Retina (tissue), 1 donor: Measurements from ENCODE around the gene PACSIN3.
"Not testable (repeated sequence)": the region's sequence is repeated elsewhere in the genome, so short reads cannot be mapped to it uniquely, and the experiment has no call there.

Experiments used
- DNase-seq: peaks from one replicate; pipeline ENCODE4 v3.0.0-alpha.2; 2016

PACSIN3 gene

GRCh38 chr11:47191137-47191536 is 4.9 kb upstream of the PACSIN3 start:
- DNase-seq, result not testable (repeated sequence)

GRCh38 chr11:47189100-47189834 is 3.0 kb upstream of the PACSIN3 start:
- no peak for DNase-seq

- peak; percentile 77 for DNase-seq
Measured at GRCh38 chr11:47188259-47188658, 2.0 kb upstream of the PACSIN3 start.

GRCh38 chr11:47187723-47188122 is 1.5 kb upstream of the PACSIN3 start:
- no peak for DNase-seq

GRCh38 chr11:47186700-47187695 is 764 bp upstream of the PACSIN3 start:
- DNase-seq, result peak; percentile 74

DNA sequence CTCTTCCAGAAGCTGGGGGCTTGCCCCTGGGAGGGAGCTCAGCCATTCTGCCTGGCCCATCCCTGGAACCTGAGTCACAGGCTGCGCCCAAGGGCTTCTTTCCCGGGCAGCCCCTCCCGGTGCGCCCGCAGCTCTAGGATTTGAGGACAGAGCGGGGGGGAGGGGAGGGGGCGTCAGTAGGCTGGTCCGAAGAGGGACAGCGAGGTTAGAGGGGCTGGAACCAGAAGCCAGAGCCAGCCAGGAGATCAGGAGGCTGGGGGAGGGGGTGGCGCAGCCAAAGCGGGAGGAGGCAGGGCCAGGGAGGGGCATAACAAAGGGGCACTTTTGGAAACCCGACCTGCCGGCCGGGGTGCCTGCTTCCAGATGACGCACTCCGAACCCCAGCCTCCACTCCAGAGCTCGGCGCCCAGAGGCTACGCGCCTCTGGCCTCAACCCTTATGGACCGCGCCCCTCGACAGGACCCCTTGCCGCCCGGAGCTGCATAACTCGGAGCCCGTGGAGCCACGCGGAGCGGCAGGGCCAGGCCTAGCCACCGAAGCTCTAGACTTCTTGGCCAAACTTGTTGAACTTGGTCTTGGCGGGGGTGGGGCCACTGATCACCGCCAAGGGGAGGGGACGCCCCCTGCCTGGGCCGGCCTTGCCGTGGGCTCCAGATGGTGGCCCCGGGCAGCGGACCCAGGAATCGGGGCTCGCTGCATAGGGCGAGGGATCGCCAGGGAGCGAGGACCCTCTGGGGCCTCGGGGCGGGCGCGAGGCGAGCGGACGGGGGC is 744 bp downstream of the PACSIN3 start:
- peak; percentile 74 for DNase-seq

GRCh38 chr11:47184711-47185304 is 1.4 kb downstream of the PACSIN3 start:
- peak; percentile 57 for DNase-seq

DNA sequence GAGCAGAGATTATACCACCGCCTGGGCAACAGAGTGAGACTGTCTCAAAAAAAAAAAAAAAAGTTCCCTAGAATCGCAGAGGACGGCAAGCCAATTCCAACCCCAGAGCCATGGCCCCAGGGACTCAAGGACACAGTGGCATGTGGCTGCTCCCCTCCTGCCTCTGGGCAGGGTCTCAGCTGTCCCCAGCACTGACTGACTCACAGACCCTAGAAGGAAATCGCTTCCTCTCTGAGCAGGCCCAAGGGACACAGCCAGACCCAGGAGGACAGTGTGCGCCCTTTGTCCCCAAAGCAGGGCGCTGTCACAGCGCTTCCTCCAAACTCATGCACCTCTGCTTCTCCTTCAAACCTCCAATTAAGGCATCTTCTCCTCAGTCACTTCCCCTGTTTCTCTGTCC is 2.3 kb downstream of the PACSIN3 start:
- DNase-seq, result no peak

GRCh38 chr11:47183031-47183856 is 3.0 kb downstream of the PACSIN3 start:
- DNase-seq, result no peak

- no peak for DNase-seq
Measured at GRCh38 chr11:47182380-47182779, 3.9 kb downstream of the PACSIN3 start.

DNA sequence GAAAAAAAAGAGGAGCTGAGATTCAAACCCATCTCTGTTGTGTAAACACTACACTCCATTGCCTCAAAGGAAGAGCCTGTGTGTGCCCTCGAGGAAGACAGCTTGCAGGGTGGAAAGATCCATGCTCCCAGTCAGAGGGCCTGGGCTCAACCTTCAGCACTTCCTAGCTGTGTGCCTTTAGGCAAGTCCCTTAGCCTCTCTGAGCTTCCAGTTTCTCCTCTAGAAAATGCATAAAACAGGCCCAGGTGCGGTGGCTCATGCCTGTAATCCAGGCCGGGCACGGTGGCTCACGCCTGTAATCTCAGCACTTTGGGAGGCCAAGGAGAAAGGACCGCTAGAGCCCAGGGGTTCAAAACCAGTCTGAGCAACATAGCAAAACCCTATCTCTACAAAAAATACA is 5.0 kb downstream of the PACSIN3 start:
- DNase-seq, result no peak

DNA sequence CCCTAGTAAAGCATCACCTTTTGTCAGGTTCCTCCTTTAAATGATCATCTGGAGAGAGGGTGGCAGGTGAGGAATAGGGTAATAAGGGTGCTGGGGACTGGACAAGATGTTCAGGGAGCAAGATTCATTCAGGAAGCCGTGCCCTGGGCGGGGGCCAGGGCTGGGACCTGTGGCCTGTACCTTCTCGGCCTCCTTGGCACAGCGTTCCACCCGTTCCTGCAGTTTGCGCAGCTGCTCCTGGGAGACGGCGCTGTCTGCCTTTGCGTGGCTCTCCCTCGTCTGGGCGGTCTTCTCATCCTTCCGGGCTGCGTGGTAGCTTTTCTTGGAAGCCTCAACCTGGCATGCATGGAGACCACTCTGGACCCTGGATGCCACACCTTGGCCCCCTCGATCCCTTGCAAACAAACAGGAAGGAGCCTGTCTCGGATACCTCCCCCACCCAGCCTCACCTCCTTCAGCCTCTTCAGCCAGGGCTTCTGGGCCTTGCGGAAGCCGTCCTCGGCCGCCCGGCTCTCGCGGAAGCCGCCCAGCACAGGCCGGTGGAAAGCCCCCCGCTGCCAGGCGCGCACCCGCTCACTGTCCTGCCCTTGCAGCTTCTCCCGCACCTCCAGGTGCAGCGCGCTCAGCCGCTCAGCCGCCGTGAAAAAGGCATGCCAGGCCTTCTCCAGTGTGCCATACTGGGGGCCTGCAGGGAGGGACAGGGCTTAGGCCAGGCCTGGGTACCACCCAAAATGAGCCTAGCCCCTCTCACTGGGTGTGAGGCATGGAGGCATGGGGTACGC is 6.0 kb downstream of the PACSIN3 start:
- no peak for DNase-seq

- DNase-seq, result peak; percentile 45
Measured at GRCh38 chr11:47179655-47179991, 6.6 kb downstream of the PACSIN3 start.

GRCh38 chr11:47178737-47179654 is 7.2 kb downstream of the PACSIN3 start:
- no peak for DNase-seq

- DNase-seq, result no peak
Measured at GRCh38 chr11:47178316-47178715, 7.9 kb downstream of the PACSIN3 start.

- DNase-seq, result no peak
Measured at GRCh38 chr11:47177846-47178245, 8.4 kb downstream of the PACSIN3 start.

DNA sequence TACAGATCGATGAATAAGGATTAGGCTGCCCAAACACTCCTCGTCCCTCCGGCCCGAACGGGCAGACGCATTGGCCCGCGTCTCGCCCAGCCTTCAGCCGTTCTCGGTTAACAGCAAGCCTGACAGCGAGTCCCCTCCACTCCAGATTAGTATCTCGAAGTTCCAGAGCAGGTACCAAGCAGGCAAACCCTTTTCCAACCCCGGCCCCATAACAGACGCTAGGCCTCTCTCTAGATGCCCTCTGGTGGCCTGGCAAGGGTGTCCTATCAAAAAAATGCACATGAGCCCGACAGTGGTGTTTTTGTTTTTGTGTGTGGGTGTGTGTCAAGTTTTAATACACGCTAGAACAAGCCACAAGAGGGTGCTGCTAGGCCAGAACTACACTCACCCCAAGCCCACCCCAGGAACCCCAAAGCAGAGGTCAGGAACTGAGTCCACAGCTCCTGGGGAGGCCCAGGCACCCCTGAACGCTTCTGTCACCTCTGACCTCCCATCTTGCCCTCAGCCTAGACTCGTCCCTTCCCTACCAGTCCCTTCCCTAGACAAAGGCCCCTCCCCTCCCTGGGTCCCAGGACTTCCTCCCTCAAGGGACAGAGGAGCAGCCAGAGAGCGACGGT is 8.9 kb downstream of the PACSIN3 start:
- DNase-seq, result peak; percentile 91

DNA sequence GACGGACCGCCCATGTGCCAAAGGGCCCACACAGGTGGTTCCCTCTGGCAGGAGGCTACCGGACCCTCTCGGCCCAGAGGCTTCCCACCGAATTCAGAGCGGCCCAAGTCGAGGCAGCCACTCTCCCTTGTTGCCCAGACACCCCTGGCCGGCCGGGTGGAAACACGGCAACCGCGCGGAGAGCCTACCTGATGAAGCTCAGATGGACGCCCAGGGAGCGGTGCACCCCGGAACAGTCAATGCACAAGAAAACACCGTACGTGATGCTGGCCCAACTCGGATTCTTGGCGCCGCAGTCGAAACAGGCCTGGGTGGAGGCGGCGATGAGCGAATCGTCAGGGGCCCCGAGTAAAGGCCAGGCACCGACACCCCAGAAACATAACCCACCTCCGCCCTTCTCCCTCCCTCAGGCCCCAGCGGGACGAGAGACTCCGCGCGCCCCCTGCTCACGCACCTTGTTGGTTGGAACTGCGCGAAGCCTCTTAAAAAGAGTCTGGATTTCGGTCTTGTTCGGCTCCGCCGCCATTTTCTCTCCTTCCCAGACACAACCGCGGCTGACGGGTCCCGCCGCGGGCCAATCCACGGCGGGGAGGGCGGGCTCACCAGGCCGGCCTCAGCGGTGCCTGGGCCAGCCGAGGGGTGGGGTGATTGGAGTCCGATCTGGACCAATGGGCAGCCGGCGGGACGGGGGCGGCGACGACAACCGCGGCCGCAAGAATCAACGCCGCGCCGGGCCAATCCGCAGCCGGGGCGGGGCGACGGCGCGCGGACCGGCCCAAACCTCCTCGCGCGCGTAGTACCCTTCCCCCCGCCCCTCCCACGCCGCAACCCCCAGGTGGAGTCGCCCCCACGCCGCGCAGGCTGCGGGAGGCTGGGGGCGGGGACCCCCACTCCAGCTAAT is 9.7 kb downstream of the PACSIN3 start, which contains the start of gene ARFGAP2:
ARFGAP2 (minus strand) TSS at position 552 of the 901 bp plus-strand sequence; CDS start at position 526, 26 bp downstream.
- peak; percentile 97 for DNase-seq
